Activated naive CD4-positive, alpha-beta T cell treated with anti-CD3 and anti-CD28 coated beads, Interleukin-2, amount 50 U/mL, for 16 hours (primary cell): ENCODE measurements around the gene KAZN.

Experiments used
- DNase-seq: peaks from one replicate; pipeline ENCODE4 v3.0.0-alpha.2; 2020

KAZN gene

GRCh38 chr1:15081102-15081501, 482.6 kb downstream of the KAZN start:
- no peak for DNase-seq

- DNase-seq = no peak
Measured at GRCh38 chr1:15083578-15083977, 485.1 kb downstream of the KAZN start.

- DNase-seq = no peak
Measured at GRCh38 chr1:15088281-15088971, 489.9 kb downstream of the KAZN start.

GRCh38 chr1:15089258-15089992, 490.9 kb downstream of the KAZN start:
- no peak for DNase-seq

- DNase-seq = no peak
Measured at GRCh38 chr1:15090373-15090772, 491.9 kb downstream of the KAZN start.

GRCh38 chr1:15094056-15094455, 495.6 kb downstream of the KAZN start:
- no peak for DNase-seq

GRCh38 chr1:15094719-15095495, 496.4 kb downstream of the KAZN start:
- no peak for DNase-seq

GRCh38 chr1:15095496-15095875, 497.0 kb downstream of the KAZN start:
- no peak for DNase-seq

- DNase-seq = no peak
Measured at GRCh38 chr1:15096293-15096692, 497.8 kb downstream of the KAZN start.

GRCh38 chr1:15098176-15099125, 500.0 kb downstream of the KAZN start:
- DNase-seq = no peak

- DNase-seq = no peak
Measured at GRCh38 chr1:15099441-15100120, 501.1 kb downstream of the KAZN start.

- DNase-seq = peak; percentile 43
Measured at GRCh38 chr1:15100121-15100879, 501.8 kb downstream of the KAZN start.

GRCh38 chr1:15100880-15101760, 502.6 kb downstream of the KAZN start:
- DNase-seq = no peak

- DNase-seq = no peak
Measured at GRCh38 chr1:15101801-15102200, 503.3 kb downstream of the KAZN start.

- no peak for DNase-seq
Measured at GRCh38 chr1:15102646-15103045, 504.2 kb downstream of the KAZN start.

GRCh38 chr1:15103211-15103610, 504.7 kb downstream of the KAZN start:
- DNase-seq = no peak

- DNase-seq = no peak
Measured at GRCh38 chr1:15103906-15104305, 505.4 kb downstream of the KAZN start.

GRCh38 chr1:15104768-15105167, 506.3 kb downstream of the KAZN start:
- DNase-seq = no peak

GRCh38 chr1:15106608-15107007, 508.1 kb downstream of the KAZN start:
- no peak for DNase-seq

GRCh38 chr1:15107058-15107687, 508.7 kb downstream of the KAZN start:
- DNase-seq = no peak
